Fibroblast of lung (primary cell): ENCODE results near the gene CLIC4. TPM values are rescaled to one million over a fixed set of nuclear protein-coding genes. Genes with fewer than 3 reads are reported as not detected.

Experiments
- DNase-seq, 2 donors: peaks; one replicate each; pipeline versions ENCODE4 v3.0.0 to v3.0.0-alpha.2; 2010; ENCODE audit warnings: low read depth in 2 of 2
- H2AFZ ChIP-seq: 2 replicates; pipeline ENCODE4 v1.5.1; 2012; ENCODE audit warnings: low read length, control low read depth, inconsistent platforms
- H3K27ac ChIP-seq: 2 replicates; pipeline ENCODE4 v1.5.1; 2011; ENCODE audit warnings: low read length, control low read depth; ENCODE audit not compliant: insufficient read depth
- H3K27me3 ChIP-seq: 2 replicates; pipeline ENCODE4 v1.5.1; 2011; ENCODE audit warnings: mild to moderate bottlenecking, low read length; ENCODE audit not compliant: control insufficient read depth, insufficient read depth
- H3K36me3 ChIP-seq: 2 replicates; pipeline ENCODE4 v1.5.1; 2011; ENCODE audit warnings: low read length; ENCODE audit not compliant: control insufficient read depth, insufficient read depth
- H3K4me1 ChIP-seq: 2 replicates; pipeline ENCODE4 v1.5.1; 2011; ENCODE audit warnings: low read length; ENCODE audit not compliant: control insufficient read depth, insufficient read depth; ENCODE audit errors: extremely low read depth
- H3K4me2 ChIP-seq: 2 replicates; pipeline ENCODE4 v1.5.1; 2011; ENCODE audit warnings: low read length, control low read depth; ENCODE audit not compliant: insufficient read depth; ENCODE audit errors: extremely low read depth
- H3K4me3 ChIP-seq, 4 experiments: fragments of 200-600 bp in 1 of 4; sonication (generic) in 1 of 4; replicated peaks in 1 of 4; 2 replicates each; pipeline ENCODE4 v1.5.1; 2011 to 2016; ENCODE audit warnings: low read length in 4 of 4, low read depth in 3 of 4, mild to moderate bottlenecking in 3 of 4, control low read depth in 2 of 4, inconsistent platforms in 1 of 4, mixed read lengths in 1 of 4; ENCODE audit not compliant: insufficient read depth in 1 of 4; ENCODE audit errors: control extremely low read depth in 1 of 4
- H3K79me2 ChIP-seq: 2 replicates; pipeline ENCODE4 v1.5.1; 2012; ENCODE audit warnings: mild to moderate bottlenecking, low read length, inconsistent platforms; ENCODE audit not compliant: control insufficient read depth, insufficient read depth
- H3K9ac ChIP-seq: 2 replicates; pipeline ENCODE4 v1.5.1; 2011; ENCODE audit warnings: mild to moderate bottlenecking, low read length, control low read depth; ENCODE audit not compliant: insufficient read depth
- H3K9me3 ChIP-seq: 2 replicates; pipeline ENCODE4 v1.5.1; 2012; ENCODE audit warnings: low read depth, low read length; ENCODE audit not compliant: control insufficient read depth, insufficient read depth
- H4K20me1 ChIP-seq: 2 replicates; pipeline ENCODE4 v1.5.1; 2011; ENCODE audit warnings: low read length; ENCODE audit not compliant: control insufficient read depth, insufficient read depth; ENCODE audit errors: extremely low read depth
- EZH2 ChIP-seq: IDR thresholded peaks from 2 replicates; pipeline ENCODE4 v1.5.1; 2012; ENCODE audit warnings: low read length, control low read depth, mild to moderate bottlenecking; ENCODE audit errors: missing control alignments
- polyA plus RNA-seq, 2 donors: library from polyadenylated mRNA; depleted of rRNA in 1 of 2; stranded (reverse) in 1 of 2; unstranded in 1 of 2; fragments of >200 nt; gene quantifications; 2 replicates each; pipeline ENCODE4 v1.2.1, GENCODE V29; 2011 to 2012; ENCODE audit warnings: missing spikeins in 1 of 2
- total RNA-seq: library from RNA; depleted of rRNA; stranded (reverse); fragments of >200 nt; gene quantifications from 2 replicates; pipeline ENCODE4 v1.2.1, GENCODE V29; 2014
- TF ChIP-seq, protein P1 (sequence below), 2 donors: IDR thresholded peaks in 1 of 2; conservative IDR thresholded peaks in 1 of 2; 1 replicate in 1 of 2; 2 replicates in 1 of 2; pipeline ENCODE4 v1.5.1; 2011 to 2012; ENCODE audit warnings: low read length in 2 of 2, control low read depth in 1 of 2, inconsistent platforms in 1 of 2, low read depth in 1 of 2, mild to moderate bottlenecking in 1 of 2

CLIC4 gene
- total and polyA plus RNA-seq, 2 donors (not counting 1 experiment from before 2014, with no cell fraction given) = 368 to 494 TPM

DNA sequence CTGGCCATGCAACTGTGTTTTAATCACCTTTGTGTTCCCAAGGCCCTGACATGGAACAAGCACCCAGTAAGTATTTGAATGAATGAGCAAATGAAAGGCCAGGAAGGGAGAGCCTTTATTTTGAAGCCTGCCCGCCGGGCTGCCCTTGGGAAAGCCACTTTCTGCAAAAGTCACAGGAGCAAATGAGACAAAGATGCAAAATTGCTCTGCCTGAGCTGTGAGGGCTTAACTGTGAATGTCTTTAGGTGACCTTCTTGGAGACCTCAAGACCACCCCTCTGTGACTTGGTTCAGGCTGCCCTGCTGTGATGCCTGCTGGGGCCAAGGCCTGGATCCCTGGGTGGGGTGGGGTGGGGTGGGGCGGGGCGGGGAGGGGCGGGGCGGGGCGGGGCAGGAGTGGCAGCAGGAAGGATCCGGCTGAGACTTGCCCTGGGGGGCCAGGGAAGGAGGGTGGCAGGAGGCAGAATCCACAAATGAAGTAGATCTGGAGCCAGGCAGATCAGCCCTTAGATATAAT is 130.8 kb downstream of the CLIC4 start:
- no peak for DNase-seq
- H3K4me1 ChIP-seq = no peaks in the 10 kb centered on the region
- H3K27ac ChIP-seq = no peak overlapping the region
- H3K27me3 ChIP-seq = no peaks in the 10 kb centered on the region
- no peaks in the 10 kb centered on the region for H3K79me2 ChIP-seq
- H3K36me3 ChIP-seq = no peaks in the 10 kb centered on the region
- H3K4me3 ChIP-seq = no peak overlapping the region
- no peak overlapping the region for H3K4me2 ChIP-seq
- H3K9me3 ChIP-seq = no peaks in the 10 kb centered on the region
- TF ChIP-seq EZH2 = no peak
- TF ChIP-seq, protein P1, sequence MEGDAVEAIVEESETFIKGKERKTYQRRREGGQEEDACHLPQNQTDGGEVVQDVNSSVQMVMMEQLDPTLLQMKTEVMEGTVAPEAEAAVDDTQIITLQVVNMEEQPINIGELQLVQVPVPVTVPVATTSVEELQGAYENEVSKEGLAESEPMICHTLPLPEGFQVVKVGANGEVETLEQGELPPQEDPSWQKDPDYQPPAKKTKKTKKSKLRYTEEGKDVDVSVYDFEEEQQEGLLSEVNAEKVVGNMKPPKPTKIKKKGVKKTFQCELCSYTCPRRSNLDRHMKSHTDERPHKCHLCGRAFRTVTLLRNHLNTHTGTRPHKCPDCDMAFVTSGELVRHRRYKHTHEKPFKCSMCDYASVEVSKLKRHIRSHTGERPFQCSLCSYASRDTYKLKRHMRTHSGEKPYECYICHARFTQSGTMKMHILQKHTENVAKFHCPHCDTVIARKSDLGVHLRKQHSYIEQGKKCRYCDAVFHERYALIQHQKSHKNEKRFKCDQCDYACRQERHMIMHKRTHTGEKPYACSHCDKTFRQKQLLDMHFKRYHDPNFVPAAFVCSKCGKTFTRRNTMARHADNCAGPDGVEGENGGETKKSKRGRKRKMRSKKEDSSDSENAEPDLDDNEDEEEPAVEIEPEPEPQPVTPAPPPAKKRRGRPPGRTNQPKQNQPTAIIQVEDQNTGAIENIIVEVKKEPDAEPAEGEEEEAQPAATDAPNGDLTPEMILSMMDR (conservative IDR thresholded peaks at IDR 0.05 in 1 of 2, IDR thresholded peaks at IDR 0.05 in 1 of 2; ENCODE audit: low read depth in 1 of 2, low read length in 2 of 2) = no peak
- H3K9ac ChIP-seq = no peak overlapping the region
- no peak overlapping the region for H2AFZ ChIP-seq
- no peaks in the 10 kb centered on the region for H4K20me1 ChIP-seq

DNA sequence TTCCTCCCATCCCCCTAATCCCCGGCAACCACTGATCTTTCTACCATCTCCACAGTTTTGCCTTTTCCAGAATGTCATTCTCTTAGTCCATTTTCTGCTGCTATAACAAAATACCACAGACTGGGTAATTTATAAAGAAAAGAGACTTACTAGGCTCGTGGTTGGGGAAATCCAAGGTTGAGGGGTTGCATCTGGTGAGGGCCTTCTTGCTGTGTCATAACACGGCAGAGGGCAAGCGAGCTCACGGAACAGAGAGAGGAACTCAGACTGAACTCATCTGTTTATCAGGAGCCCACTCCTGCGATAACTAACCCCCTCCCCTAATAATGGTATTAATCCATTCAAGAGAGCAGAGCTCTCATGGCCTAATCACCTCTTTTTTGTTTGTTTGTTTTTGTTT is 132.8 kb downstream of the CLIC4 start:
- DNase-seq = no peak
- no peak overlapping the region for H3K4me3 ChIP-seq
- peaks cover 3% of the 10 kb centered on the region for H3K27me3 ChIP-seq
- no peak overlapping the region for H3K9ac ChIP-seq
- no peaks in the 10 kb centered on the region for H3K36me3 ChIP-seq
- H3K4me1 ChIP-seq = no peaks in the 10 kb centered on the region
- H3K27ac ChIP-seq = no peak overlapping the region
- no peaks in the 10 kb centered on the region for H3K9me3 ChIP-seq
- H3K4me2 ChIP-seq = no peak overlapping the region
- H3K79me2 ChIP-seq = no peaks in the 10 kb centered on the region
- H4K20me1 ChIP-seq = no peaks in the 10 kb centered on the region
- TF ChIP-seq EZH2 = no peak
- TF ChIP-seq, protein P1 (conservative IDR thresholded peaks at IDR 0.05 in 1 of 2, IDR thresholded peaks at IDR 0.05 in 1 of 2; ENCODE audit: low read depth in 1 of 2, low read length in 2 of 2) = no peak
- no peak overlapping the region for H2AFZ ChIP-seq

DNA sequence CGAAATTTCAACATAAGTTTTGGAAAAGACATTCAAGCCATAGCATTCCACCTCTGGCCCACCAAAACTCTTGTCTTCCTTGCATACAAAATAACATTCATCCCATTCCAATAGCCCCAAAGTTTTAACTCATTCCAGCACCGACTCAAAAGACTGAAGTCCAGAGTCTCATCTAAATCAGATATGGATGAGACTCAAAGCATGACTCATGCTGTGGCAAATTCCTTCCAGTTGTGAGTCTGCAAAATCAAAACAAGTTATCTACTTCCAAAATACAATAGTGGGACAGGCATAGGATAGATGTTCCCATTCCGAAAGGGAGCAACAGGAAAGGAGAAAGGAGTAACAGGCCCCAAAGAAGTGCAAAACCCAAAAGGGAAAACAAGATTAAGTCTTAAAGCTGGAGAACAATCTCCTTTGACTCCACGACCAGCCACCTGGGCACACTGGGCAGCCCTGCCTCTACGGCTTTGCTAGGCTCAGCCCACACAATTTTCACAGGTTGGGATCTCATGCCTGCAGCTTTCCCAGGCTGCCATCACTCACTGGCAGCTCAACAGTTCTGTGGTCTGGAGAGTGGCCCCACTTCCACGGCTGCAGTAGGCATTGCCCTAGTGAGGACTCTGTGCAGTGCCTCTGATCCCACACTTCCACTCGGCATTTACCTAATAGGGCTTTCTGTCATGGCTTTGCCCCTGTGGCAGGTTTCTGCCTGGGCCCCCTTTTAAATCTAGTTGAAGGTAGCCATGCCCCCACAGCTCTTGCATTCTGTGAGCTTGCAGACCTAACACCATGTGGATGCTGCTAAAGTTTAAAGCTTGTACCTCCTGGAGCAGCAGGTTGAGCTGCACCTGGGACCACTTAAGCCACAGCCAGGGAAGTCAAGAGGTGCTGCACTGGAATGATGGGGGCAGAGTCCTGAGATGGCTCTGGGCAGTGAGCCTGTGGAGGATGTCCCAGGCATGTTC is 133.8 kb downstream of the CLIC4 start:
- H3K4me2 ChIP-seq = no peak overlapping the region
- no peak overlapping the region for H3K27ac ChIP-seq

More for the DNA sequence above, 133.8 kb downstream of the CLIC4 start:
- DNase-seq = peak in 1 of 2 donors; percentile 73
- Histone ChIP-seq H4K20me1 (no peaks in the 10 kb centered on the region), H3K4me3 (no peak overlapping the region), H3K36me3 (no peaks in the 10 kb centered on the region), H3K9me3 (no peaks in the 10 kb centered on the region), H2AFZ (no peak overlapping the region), H3K4me1 (no peaks in the 10 kb centered on the region), H3K27me3 (peaks cover 3% of the 10 kb centered on the region), H3K79me2 (no peaks in the 10 kb centered on the region), H3K9ac (no peak overlapping the region)
- no peak for TF ChIP-seq EZH2
- TF ChIP-seq, protein P1 (conservative IDR thresholded peaks at IDR 0.05 in 1 of 2, IDR thresholded peaks at IDR 0.05 in 1 of 2; ENCODE audit: low read depth in 1 of 2, low read length in 2 of 2) = no peak
